ENCODE results near the gene TMC3. TPM values are rescaled to one million over a fixed set of nuclear protein-coding genes. Genes with fewer than 3 reads are reported as not detected.

The TMC3 gene
- total and polyA plus RNA-seq, 2 of the 13 experiments (the other 11 are each of a cell fraction or from before 2014, with no cell fraction given) = not detected

GRCh38 chr15:81343371-81343770, 30.6 kb downstream of the TMC3 start:
- CTCF ChIA-PET (ENCODE audit: low intra/inter-chr PET ratio, low total read pairs) = no interaction called here
- H4K20me1 ChIP-seq (ENCODE audit: insufficient read depth, low read length) = no peaks in the 10 kb centered on the region
- H3K36me3 ChIP-seq (replicated peaks in 1 of 2; ENCODE audit: control insufficient read depth in 1 of 2, insufficient read depth in 2 of 2, low read length in 2 of 2) = no peaks in the 10 kb centered on the region
- H3K4me2 ChIP-seq (ENCODE audit: low read depth, low read length) = no peak overlapping the region
- TF ChIP-seq RBM22 (optimal IDR thresholded peaks at IDR 0.05; ENCODE audit: low read length) = no peak
- TF ChIP-seq NCOA1 (CRISPR knock-in tag; IDR thresholded peaks at IDR 0.05) = no peak
- TF ChIP-seq ZBTB2 (CRISPR knock-in tag; IDR thresholded peaks at IDR 0.05; ENCODE audit: low read depth) = no peak
- TF ChIP-seq THRA (CRISPR knock-in tag; IDR thresholded peaks at IDR 0.05; ENCODE audit: borderline replicate concordance) = no peak
- TF ChIP-seq, protein P1, sequence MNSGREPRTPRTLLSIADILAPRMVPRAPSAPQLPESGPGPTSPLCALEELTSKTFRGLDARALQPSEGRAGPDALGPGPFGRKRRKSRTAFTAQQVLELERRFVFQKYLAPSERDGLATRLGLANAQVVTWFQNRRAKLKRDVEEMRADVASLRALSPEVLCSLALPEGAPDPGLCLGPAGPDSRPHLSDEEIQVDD (CRISPR knock-in tag; IDR thresholded peaks at IDR 0.05; ENCODE audit: borderline replicate concordance) = no peak
- TF ChIP-seq ATAD3A (CRISPR knock-in tag; IDR thresholded peaks at IDR 0.05) = no peak
- no peak for TF ChIP-seq CREBL2 (CRISPR knock-in tag; IDR thresholded peaks at IDR 0.05; ENCODE audit: borderline replicate concordance)
- TF ChIP-seq ZNF878 (CRISPR knock-in tag; IDR thresholded peaks at IDR 0.05) = no peak
- TF ChIP-seq ZNF672 (CRISPR knock-in tag; IDR thresholded peaks at IDR 0.05) = no peak
- no peak for TF ChIP-seq ZNF746 (CRISPR knock-in tag; IDR thresholded peaks at IDR 0.05)
- TF ChIP-seq CHD4 (IDR thresholded peaks at IDR 0.05; ENCODE audit: borderline replicate concordance, low read length) = no peak
- TF ChIP-seq ZBTB42 (CRISPR knock-in tag; IDR thresholded peaks at IDR 0.05) = no peak
- H3K9ac ChIP-seq (ENCODE audit: insufficient read depth, low read depth, low read length) = no peak overlapping the region
- no peaks in the 10 kb centered on the region for H3K9me3 ChIP-seq (ENCODE audit: low read length)
- intact Hi-C loops (cut with micrococcal nuclease; ENCODE audit: unreplicated experiment) (no loop called here), in situ Hi-C loops (cut with HindIII; ENCODE audit: extremely low pct_ligation_motif_present, low pct_unique_long_range_greater_than_20kb) (no loop called here)
- no TSS peak for BruUV-seq (replicated peaks)
- POLR2A ChIA-PET = no interaction called here
- no peaks in the 10 kb centered on the region; a peak in 1 of 5 replicates for H3K27me3 ChIP-seq (ENCODE audit: control insufficient read depth in 1 of 2, insufficient read depth in 2 of 2, low read length in 2 of 2)
- H3K4me1 ChIP-seq (ENCODE audit: insufficient read depth, low read length) = no peaks in the 10 kb centered on the region
- no peak overlapping the region for H3K4me3 ChIP-seq (replicated peaks in 1 of 3; ENCODE audit: insufficient read depth in 1 of 3, low read depth in 2 of 3, low read length in 3 of 3)
- H2AFZ ChIP-seq (ENCODE audit: low read length) = no peak overlapping the region
- H3K27ac ChIP-seq (ENCODE audit: extremely low read length, insufficient read depth, low read length) = no peak overlapping the region
- FAIRE-seq (no peak), DNase-seq (ENCODE audit: low spot score) (no peak), ATAC-seq (no peak)
- 12% methylated on average over 4 of the region's 4 CpGs for WGBS (ENCODE audit: low lambda C conversion rate)
- no peaks in the 10 kb centered on the region for H3K79me2 ChIP-seq (ENCODE audit: insufficient read depth, low read length)

Measured in HepG2 (cell line).